Occipital lobe (tissue), 2 donors: Measurements from ENCODE around the gene PBX2. TPM values are rescaled to one million over a fixed set of nuclear protein-coding genes. Genes with fewer than 3 reads are reported as not detected.
"Not testable (repeated sequence)": the region's sequence is repeated elsewhere in the genome, so short reads cannot be mapped to it uniquely, and the experiment has no call there.

Source experiments
- DNase-seq: peaks from one replicate; lab custom pipeline; 2025; lab: John Stamatoyannopoulos, UW
- total RNA-seq: library from RNA; depleted of rRNA; stranded (reverse); fragments of >200 nt; gene quantifications from one replicate; pipeline ENCODE4 v1.2.3, GENCODE V29; 2014

PBX2 gene
- total RNA-seq, 1 donor from 2014 or later: 18.1 TPM

- DNase-seq: no peak
These were observed 2.8 kb downstream of the PBX2 start for GRCh38 chr6:32187009-32187709.

GRCh38 chr6:32186151-32186840 is 3.7 kb downstream of the PBX2 start:
- not testable (repeated sequence) for DNase-seq

DNA sequence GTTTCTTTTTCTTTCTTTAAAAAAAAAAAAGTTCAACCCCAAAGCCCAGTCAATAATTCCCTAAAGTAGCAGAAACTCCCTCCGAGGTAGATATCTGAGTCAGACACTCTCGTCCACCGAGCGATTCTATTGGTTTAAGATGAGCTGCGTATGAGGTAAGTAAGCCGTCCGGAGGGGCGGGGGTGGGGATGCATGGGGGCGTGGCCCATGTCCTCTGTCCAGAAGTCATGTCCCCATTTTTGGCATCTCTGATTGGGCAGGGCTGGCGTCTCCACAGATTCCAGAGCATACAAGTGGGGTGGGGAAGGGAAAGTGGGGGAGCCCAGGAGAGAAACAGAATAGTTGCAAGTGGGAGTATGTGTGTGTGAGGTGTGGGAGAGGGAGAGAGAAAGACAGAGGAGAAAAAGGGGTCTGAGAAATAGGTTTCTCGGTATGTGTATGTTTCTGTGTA is 4.3 kb downstream of the PBX2 start:
- DNase-seq: not testable (repeated sequence)

- DNase-seq: no peak
These were observed 5.8 kb downstream of the PBX2 start, which contains the start of gene AGER for GRCh38 chr6:32184084-32184640. Gene AGER (minus strand): TSS chr6:32184253. CDS start chr6:32184222, 31 bp downstream.

- DNase-seq: no peak
These were observed 6.4 kb downstream of the PBX2 start for GRCh38 chr6:32183483-32184083.

- DNase-seq: no peak
These were observed 7.0 kb downstream of the PBX2 start for GRCh38 chr6:32183030-32183429.

GRCh38 chr6:32182555-32182981 is 7.4 kb downstream of the PBX2 start:
- no peak for DNase-seq

GRCh38 chr6:32181915-32182529 is 8.0 kb downstream of the PBX2 start:
- no peak for DNase-seq

- no peak for DNase-seq
These were observed 8.8 kb downstream of the PBX2 start for GRCh38 chr6:32181148-32181702.

- no peak for DNase-seq
These were observed 10.1 kb downstream of the PBX2 start for GRCh38 chr6:32179766-32180405.

DNA sequence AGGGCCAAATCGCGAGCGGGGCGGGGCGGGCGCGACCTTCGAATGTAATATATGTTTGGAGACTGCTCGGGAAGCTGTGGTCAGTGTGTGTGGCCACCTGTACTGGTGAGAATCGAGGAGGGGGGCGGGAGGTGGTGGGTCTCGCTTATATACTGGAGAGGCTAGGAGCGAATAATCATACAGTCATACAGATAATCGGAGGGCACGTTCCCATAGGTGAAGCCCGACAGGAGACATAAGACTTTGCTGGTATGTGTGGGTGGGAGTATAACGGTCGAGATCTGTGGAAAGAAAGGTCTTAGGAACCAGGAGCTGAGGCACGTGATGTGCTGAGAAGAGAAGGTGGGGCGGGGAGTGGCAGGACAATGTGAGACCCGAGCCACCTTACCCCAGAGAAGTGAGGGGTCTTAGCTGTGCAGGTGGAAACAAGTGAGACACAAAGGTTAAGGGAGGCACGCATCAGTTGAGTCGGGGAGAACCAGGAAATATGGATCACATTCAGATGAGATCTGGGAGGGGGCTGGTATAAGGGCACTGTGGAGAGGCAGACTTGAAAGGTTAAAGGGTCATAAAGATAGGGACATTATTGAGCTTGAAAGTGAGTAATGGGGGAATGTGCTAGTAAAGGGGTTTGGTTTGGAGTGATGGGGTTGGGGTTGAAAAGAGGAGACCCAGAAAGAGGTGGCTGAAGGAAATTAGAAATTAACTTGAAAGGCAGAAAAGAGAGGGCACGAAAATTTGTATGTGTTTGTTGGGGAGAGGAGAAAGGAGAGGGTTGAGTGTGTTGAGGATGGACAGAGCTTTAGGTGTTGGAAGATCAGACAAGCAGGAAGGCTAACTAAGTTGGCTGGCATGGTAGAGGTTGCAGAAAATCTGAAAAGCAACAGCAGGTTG is 11.2 kb downstream of the PBX2 start:
- DNase-seq: no peak

DNA sequence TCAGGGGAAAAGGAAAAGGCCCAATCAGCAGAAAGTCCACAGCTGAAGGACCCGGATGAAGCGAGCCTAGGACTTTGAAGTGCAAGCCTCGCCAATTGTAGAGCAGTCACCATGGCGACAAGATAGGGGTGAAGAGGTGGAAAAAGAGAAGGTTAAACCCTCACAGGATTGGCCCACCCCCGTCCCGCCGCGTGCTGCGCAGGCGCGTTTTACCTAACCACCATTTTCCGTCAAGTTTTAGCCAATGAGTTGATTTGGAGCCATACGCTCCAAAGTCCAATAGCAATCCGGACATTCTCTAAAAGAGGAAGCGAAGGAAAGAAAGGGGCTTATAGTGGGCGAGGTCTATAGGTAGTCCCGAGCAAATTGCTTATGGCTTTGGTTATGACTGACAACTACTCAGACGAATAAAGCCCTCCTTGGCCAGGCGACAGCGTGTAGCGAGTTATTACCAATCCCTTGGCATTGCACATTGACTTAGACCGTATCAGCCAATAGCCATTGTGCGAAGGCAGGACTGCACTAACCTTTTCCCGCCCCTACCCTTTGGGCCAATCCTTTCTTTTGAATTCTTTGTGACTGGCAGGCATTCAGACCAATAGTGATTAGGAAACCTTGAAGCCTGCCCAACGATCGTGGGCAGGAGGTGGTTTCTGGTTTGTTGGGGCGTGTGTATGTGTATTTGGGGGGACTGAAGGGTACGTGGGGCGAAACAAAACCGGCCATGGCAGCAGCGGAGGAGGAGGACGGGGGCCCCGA is 12.0 kb downstream of the PBX2 start, which contains the start of gene RNF5:
Gene RNF5 (plus strand): TSS at position 618 of the 759 bp plus-strand sequence. CDS start 107 bp downstream, at position 725.
- peak; percentile 99 for DNase-seq

DNA sequence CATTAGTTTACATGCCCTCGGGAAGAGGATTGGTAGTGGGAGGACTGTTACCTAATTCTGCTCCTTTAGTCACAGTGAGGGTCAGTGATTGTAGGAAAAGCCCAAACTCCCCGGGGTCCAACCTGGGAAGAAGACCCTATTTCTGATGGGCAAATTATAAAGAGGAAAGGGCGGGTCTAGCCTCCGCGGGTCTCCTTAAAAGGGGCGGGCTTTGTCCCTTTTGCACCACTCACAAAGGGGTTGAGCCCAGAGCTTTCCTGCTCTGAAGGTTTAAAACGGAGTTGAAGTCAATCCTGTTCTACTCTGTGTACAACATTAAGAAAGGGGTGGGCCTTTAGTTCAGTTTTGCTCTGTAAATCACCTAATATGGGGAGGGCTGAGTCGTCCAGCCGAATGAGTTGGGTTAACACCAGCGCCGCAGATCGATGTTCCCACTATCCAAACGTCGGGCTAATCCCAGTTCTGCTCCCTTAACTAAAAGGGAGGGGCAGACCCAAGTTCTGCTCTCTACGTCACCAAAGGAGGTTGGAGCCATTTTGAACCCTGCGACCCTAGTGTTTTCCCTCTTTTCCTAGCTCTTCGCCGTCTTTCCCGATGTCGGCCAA is 12.7 kb downstream of the PBX2 start:
- DNase-seq: no peak

GRCh38 chr6:32176476-32177182 is 13.4 kb downstream of the PBX2 start:
- DNase-seq: no peak

- peak; percentile 97 for DNase-seq
These were observed 14.1 kb downstream of the PBX2 start, which contains the start of gene AGPAT1 for GRCh38 chr6:32175711-32176475. Gene AGPAT1 (minus strand): TSS chr6:32176084. CDS start chr6:32171496, 4,588 bp downstream.

GRCh38 chr6:32175322-32175710 is 14.7 kb downstream of the PBX2 start:
- no peak for DNase-seq

DNA sequence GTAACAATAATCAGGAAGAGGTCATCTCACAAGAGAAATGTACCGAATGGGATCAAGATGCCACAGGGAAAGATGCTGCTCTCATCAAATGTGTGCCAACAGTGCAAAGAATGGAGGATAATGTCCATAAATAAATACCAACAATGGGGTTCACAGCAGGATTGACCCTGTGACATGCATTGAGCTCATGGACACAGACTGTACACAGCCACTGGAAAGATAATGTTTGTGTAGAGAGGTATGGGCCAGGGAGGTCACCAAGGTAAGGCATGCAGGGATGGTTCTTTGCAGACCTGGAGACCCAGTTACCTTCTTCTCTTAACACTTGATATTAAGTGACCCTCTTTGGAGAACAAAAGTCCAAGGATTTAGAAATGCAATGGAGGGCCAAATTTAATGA is 15.6 kb downstream of the PBX2 start:
- DNase-seq: no peak
